ENCODE results near the gene PKMYT1.
"Not testable (repeated sequence)": the region's sequence is repeated elsewhere in the genome, so short reads cannot be mapped to it uniquely, and the experiment has no call there.

The PKMYT1 gene

DNA sequence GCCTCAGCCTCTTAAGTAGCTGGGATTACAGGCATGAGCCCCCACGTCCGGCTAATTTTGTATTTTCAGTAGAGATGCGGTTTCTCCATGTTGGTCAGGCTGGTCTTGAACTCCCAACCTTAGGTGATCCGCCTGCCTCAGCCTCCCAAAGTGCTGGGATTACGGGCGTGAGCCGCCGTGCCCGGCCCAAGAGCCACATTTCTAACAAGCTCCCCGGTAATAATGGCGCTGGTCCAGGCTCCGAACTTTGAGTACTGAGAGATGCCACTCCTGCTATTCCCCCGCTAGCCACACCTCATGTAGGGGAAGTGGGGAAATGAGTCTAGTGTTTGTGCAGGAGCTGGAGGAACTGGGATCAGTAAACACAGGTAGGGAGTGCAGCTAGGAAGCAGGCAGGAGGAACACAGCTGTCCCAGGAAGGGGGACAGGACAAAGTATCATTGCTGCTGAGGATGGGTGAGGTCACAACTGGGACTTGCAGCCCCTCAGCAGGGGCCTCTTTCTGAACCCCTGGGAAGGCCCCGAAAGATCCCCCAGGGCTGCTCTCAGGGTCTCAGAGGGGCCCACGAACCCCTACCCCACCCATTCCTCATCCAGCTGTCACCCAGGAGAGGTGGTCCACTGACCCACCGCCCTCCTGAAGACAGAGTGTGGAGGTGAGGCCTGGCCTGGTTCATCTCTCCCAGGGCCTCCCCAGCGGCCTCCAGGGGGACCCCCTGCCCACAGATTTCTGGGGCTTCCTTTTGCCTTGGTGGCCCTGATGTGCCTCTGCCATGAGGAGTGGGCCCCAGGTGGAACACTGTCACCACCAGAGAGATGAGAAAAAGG is 19.8 kb downstream of the PKMYT1 start:
- DNase-seq (ENCODE audit: low spot score) = no peak

- DNase-seq (ENCODE audit: low spot score) = no peak
Observed at GRCh38 chr16:2959206-2959605, 21.0 kb downstream of the PKMYT1 start.

GRCh38 chr16:2956579-2956956 is 23.7 kb downstream of the PKMYT1 start:
- no peak for DNase-seq (ENCODE audit: low spot score)

DNA sequence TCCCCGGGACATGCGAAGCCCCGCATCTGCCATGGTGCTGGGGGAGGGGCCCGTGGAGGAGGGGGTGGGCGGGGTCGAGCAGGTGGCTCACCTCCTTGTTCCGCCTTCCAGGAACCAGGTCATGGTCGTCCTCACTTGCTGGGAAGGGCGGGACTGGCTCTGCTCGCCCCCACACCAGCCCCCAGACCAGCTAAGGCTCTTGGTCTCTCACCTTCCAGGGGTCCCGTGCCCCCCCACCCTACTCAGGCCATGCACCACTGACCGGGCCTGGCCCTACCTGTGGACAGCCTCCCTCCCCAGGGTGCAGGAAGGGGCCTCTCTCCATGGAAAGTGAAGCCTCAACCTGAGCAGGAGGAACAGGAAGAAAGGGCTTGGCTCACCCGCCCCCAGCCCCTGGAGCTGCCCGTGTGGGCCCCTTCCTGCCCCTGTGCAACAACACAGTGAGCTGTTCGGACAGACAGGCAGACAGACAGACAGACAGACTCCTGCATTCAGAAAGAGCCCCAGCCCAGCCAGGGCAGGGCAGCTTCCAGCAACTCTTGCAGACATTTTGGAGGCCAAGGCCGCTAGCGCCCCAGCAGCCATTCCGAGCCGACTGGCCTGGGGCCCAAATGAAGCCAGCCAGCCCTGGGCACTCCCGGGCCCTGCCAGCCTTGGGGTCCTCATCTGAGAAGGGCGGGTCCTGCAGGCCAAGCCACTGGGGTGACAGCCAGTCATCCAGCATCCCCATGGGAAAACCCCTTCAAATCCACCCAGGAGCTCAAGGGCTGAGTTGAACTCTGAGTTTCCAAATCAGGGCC is 24.3 kb downstream of the PKMYT1 start:
- DNase-seq (ENCODE audit: low spot score) = peak; percentile 46

- DNase-seq (ENCODE audit: low spot score) = peak; percentile 42
Observed at GRCh38 chr16:2955438-2955778, 24.8 kb downstream of the PKMYT1 start.

- DNase-seq (ENCODE audit: low spot score) = peak; percentile 43
Observed at GRCh38 chr16:2954656-2955381, 25.4 kb downstream of the PKMYT1 start.

GRCh38 chr16:2953706-2954627 is 26.3 kb downstream of the PKMYT1 start:
- no peak for DNase-seq (ENCODE audit: low spot score)

DNA sequence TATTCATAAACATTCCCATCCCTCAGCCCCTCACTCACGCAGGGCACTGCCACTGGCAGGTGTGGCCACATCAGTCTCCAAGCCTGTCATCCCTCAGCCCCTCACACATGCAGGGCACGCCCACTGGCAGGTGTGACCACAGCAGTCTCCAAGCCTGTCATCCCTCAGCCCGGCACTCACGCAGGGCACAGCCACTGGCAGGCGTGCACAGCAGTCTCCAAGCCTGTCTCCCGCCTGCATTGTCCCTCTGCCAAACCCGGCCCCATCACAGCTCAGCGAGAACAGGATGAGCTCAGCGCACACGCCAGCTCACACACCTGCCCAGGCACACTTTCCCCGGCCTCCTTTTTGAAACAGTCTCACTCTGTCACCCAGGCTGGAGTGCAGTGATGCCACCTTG is 27.6 kb downstream of the PKMYT1 start:
- peak; percentile 44 for DNase-seq (ENCODE audit: low spot score)

DNA sequence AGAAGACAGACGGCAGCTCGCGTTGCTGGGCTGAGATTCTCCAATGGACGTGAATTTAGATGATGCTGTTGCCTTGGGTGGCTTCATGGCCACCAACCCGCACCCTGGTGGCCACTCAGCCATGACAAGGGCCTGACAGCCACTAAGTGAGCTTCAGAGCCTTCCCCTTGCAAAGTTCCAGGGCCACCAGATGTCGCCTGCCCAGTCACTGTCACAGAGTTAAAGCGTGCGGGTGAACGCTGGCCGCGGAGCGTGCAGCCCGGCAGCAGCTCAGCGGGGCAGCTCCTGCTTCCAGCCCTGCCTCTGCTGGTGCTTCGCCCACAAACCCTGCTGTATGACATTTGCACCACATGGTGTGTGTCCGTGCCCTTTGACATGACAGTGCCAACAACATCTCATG is 29.5 kb downstream of the PKMYT1 start:
- no peak for DNase-seq (ENCODE audit: low spot score)

- DNase-seq (ENCODE audit: low spot score) = no peak
Observed at GRCh38 chr16:2950353-2950724, 29.9 kb downstream of the PKMYT1 start.

DNA sequence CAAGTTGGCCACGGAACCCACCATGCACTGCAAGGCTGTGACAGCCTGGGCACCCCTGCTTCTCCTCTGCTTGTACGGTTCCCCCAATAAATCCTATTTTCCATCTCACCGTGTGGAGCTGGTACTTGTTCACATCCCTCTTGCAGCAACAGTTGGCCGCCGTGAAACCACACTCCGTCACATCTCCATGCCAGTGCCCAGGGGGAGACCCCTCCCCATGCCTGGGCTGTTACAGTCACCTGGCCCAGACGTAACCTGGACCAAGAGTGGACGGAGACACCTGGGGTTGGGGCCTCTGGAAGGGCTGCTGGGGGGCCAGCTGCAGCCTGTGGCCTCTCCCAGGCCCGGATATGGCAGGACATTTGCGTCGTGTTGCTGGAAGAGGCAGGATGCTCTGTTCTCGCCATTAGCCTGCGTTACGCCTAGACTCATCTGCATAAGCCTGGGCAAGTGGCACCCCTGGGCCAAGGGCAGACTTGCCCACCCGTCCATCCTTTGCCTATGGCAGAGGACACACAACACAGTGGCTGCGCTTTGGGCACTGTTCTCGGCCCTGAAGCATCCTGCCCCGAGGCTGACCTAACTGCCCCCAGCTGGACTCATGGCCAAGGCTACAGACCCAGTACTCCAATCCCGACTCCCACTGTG is 30.4 kb downstream of the PKMYT1 start:
- peak; percentile 41 for DNase-seq (ENCODE audit: low spot score)

DNA sequence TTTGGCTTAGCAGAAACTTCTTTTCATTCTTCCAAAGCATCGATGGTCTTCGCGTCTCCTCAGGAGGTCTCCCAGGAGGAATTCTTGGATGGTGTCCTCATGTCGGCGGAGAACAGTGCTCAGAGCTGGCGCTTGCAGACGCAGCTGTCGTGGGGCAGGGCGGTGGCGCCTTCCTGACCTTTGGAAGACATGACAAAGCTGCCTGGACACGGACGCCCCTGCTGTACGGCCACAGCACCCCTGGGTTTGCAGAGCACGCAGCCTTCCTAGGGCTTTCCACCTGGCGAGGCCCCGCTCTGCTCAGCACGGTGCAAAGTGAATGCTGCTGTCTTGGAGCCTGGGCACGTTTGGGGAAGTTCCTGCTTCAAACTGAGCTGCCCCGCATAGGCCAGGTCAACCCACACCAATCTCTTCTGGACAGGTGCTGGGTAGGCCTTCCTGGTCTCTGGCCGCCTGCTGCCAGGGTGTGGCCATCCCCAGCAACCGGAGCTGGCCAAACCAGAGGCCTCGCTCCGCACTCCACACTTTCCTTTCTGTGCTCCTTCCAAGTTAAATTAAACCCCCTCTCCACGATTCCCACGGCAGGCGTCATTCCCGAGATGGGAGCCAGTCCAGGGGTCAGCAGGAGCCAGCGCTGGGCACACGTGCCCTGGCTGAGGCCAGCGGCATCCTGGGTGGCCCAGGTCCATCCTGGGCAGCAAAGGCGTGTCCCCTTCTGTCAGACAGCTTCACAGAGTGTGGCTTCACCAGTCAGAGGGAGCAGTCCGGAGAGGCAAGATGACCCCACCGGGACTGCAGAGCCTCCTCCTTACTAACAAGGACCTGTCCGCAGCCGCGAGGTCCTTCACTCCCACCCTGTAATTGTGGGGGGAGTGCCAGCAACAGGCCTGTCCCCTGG is 31.2 kb downstream of the PKMYT1 start:
- DNase-seq (ENCODE audit: low spot score) = no peak

DNA sequence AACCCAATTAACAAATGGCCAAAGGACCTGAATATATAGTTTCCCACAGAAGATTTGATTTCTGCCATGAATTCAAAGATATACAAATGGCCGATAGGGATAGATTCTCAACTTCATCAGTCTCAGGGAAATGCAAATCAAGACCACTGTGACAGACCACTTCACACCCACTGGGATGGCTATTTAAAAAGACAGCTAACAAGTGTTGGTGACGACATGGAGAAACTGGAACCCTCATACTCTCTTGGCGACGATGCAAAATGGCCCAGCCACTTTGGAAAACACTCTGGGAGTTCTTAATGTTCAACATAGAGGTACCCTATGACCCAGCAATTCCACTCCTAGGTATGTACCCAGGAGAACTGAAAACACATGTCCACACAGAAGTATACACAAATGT is 33.6 kb downstream of the PKMYT1 start:
- DNase-seq (ENCODE audit: low spot score) = no peak

- DNase-seq (ENCODE audit: low spot score) = not testable (repeated sequence)
Observed at GRCh38 chr16:2943716-2944115, 36.5 kb downstream of the PKMYT1 start.

DNA sequence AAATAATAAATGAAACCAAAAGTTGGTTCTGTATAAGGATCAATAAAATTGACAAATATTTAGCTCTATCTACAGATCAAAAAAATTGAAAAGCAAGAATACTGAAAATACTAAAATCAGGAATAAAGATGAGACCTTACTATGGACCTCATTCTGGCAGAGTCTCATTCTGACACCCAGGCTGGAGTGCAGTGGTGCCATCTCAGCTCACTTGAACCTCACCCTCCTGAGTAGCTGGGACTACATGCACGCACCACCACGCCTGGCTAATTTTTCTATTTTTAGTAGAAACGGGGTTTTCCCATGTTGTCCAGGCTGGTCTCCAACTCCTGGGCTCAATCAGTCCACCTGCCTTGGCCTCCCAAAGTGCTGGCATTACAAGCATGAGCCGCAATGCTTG is 38.2 kb downstream of the PKMYT1 start:
- DNase-seq (ENCODE audit: low spot score) = no peak

GRCh38 chr16:2939968-2940367 is 40.3 kb downstream of the PKMYT1 start:
- no peak for DNase-seq (ENCODE audit: low spot score)

- no peak for DNase-seq (ENCODE audit: low spot score)
Observed at GRCh38 chr16:2938206-2938605, 42.0 kb downstream of the PKMYT1 start.

- no peak for DNase-seq (ENCODE audit: low spot score)
Observed at GRCh38 chr16:2937170-2937569, 43.1 kb downstream of the PKMYT1 start.

- DNase-seq (ENCODE audit: low spot score) = no peak
Observed at GRCh38 chr16:2936436-2937011, 43.7 kb downstream of the PKMYT1 start.

DNA sequence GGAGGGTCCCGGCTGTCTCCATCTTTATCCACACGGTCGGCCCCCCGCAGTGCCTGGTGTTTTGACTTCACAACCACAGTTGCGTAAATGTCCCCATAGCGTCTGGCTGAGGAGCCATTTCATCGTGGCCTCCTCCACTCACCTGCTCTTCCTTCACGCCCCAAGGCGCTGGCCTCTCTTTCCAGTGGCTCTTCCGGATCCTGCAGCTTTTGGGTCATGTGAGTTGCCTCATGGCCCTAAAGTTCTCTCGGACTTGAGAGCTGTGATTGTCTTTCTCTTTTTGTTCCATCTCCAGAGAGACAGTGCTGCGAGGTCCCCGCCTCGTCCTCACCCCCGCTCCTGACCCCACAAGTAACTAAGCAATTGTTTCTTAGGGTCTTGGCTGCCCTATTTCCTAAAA is 45.8 kb downstream of the PKMYT1 start:
- DNase-seq (ENCODE audit: low spot score) = no peak

Data from ecto neural progenitor cell (in vitro differentiated cells).